Measurements from ENCODE around the gene WDFY1.

Gene WDFY1

GRCh38 chr2:223981241-223981640 is 36.1 kb upstream of the WDFY1 start:
- in situ Hi-C loops (cut with MboI; ENCODE audit: low pct_unique_long_range_greater_than_20kb, low sequenced_read_pairs, unreplicated experiment) = loop anchor here (25.0 kb wide), 1 partner anchor 281 kb away; no protein-coding TSS in a partner anchor
- TF ChIP-seq, protein P1, sequence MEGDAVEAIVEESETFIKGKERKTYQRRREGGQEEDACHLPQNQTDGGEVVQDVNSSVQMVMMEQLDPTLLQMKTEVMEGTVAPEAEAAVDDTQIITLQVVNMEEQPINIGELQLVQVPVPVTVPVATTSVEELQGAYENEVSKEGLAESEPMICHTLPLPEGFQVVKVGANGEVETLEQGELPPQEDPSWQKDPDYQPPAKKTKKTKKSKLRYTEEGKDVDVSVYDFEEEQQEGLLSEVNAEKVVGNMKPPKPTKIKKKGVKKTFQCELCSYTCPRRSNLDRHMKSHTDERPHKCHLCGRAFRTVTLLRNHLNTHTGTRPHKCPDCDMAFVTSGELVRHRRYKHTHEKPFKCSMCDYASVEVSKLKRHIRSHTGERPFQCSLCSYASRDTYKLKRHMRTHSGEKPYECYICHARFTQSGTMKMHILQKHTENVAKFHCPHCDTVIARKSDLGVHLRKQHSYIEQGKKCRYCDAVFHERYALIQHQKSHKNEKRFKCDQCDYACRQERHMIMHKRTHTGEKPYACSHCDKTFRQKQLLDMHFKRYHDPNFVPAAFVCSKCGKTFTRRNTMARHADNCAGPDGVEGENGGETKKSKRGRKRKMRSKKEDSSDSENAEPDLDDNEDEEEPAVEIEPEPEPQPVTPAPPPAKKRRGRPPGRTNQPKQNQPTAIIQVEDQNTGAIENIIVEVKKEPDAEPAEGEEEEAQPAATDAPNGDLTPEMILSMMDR (IDR thresholded peaks at IDR 0.05; ENCODE audit: extremely low read depth, insufficient read depth, missing control alignments) = no peak
- DNase-seq (ENCODE audit: low spot score) = no peak

GRCh38 chr2:223980803-223981202 is 35.7 kb upstream of the WDFY1 start:
- in situ Hi-C loops (cut with MboI; ENCODE audit: low pct_unique_long_range_greater_than_20kb, low sequenced_read_pairs, unreplicated experiment) = loop anchor here (25.0 kb wide), 1 partner anchor 281 kb away; no protein-coding TSS in a partner anchor
- TF ChIP-seq, protein P1 (IDR thresholded peaks at IDR 0.05; ENCODE audit: extremely low read depth, insufficient read depth, missing control alignments) = no peak
- DNase-seq (ENCODE audit: low spot score) = no peak

DNA sequence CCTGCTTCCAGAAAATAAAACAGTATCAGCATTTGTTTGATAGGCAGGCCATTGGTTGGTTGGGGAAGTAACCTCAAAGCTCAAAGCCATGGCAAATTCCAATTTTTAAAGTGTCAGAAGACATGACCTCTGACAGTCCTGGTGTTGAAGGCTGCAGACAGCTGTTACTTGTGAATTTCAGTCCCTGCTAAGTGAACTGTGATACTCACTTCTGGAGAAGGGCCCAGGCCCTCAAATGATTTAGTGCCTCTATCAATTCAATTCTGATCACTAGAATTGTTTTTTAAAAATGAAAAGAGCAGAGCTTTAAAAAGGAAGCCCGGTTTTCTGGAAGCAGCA is 35.2 kb upstream of the WDFY1 start:
- TF ChIP-seq, protein P1 (IDR thresholded peaks at IDR 0.05; ENCODE audit: extremely low read depth, insufficient read depth, missing control alignments) = no peak
- in situ Hi-C loops (cut with MboI; ENCODE audit: low pct_unique_long_range_greater_than_20kb, low sequenced_read_pairs, unreplicated experiment) = loop anchor here (25.0 kb wide), 1 partner anchor 282 kb away; no protein-coding TSS in a partner anchor
- DNase-seq (ENCODE audit: low spot score) = no peak

GRCh38 chr2:223979730-223980396 is 34.7 kb upstream of the WDFY1 start:
- DNase-seq (ENCODE audit: low spot score) = no peak
- in situ Hi-C loops (cut with MboI; ENCODE audit: low pct_unique_long_range_greater_than_20kb, low sequenced_read_pairs, unreplicated experiment) = loop anchor here (25.0 kb wide), 1 partner anchor 282 kb away; no protein-coding TSS in a partner anchor
- TF ChIP-seq, protein P1 (IDR thresholded peaks at IDR 0.05; ENCODE audit: extremely low read depth, insufficient read depth, missing control alignments) = no peak

DNA sequence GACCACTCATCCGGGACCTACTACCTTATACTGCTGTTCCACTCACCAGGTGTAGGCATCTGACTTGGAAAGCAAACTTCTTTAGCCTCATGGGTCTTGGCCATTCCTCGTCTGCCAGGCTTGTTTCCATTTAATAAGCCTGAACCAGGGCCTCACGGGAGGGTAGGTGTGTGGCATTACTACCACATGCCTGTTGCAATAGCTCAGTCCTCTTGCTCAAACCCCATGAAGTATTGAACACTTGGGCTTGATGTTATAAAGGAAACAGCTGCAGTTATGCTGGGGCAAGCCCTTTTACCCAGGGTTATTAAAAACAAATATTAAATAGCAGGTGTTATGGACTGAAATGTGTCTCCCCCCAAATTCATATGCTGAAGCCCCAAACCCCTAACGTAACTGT is 33.3 kb upstream of the WDFY1 start:
- DNase-seq (ENCODE audit: low spot score) = no peak
- in situ Hi-C loops (cut with MboI; ENCODE audit: low pct_unique_long_range_greater_than_20kb, low sequenced_read_pairs, unreplicated experiment) = loop anchor here (25.0 kb wide), 1 partner anchor 284 kb away; no protein-coding TSS in a partner anchor
- TF ChIP-seq, protein P1 (IDR thresholded peaks at IDR 0.05; ENCODE audit: extremely low read depth, insufficient read depth, missing control alignments) = no peak

DNA sequence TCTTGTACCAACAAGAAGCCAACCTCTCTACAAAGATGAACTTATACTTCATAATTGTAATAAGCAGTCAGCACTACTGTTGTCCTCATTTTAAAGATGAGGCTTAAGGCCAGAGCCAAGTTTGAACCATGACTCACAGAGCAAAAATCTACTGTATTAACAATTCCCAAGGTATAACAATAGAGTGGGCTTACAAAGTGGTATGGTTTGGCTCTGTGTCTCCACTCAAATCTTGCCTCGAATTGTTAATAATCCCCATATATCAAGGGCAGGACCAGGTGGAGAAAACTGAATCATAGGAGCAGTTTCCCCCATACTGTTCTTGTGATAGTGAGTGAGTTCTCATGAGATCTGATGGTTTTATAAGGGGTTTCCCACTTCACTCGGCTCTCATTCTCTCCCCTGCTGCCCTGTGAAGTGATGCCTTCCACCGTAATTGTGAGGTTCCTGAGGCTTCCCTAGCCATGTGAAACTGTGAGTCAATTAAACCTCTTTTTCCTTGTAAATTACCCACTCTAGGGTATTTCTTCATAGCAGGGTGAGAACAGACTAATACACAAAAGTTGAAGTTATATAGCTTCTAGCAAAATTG is 31.6 kb upstream of the WDFY1 start:
- DNase-seq (ENCODE audit: low spot score) = no peak
- in situ Hi-C loops (cut with MboI; ENCODE audit: low pct_unique_long_range_greater_than_20kb, low sequenced_read_pairs, unreplicated experiment) = loop anchor here (25.0 kb wide), 1 partner anchor 286 kb away; no protein-coding TSS in a partner anchor
- TF ChIP-seq, protein P1 (IDR thresholded peaks at IDR 0.05; ENCODE audit: extremely low read depth, insufficient read depth, missing control alignments) = no peak
